Measurements from ENCODE around the gene ACIN1.

DNA sequence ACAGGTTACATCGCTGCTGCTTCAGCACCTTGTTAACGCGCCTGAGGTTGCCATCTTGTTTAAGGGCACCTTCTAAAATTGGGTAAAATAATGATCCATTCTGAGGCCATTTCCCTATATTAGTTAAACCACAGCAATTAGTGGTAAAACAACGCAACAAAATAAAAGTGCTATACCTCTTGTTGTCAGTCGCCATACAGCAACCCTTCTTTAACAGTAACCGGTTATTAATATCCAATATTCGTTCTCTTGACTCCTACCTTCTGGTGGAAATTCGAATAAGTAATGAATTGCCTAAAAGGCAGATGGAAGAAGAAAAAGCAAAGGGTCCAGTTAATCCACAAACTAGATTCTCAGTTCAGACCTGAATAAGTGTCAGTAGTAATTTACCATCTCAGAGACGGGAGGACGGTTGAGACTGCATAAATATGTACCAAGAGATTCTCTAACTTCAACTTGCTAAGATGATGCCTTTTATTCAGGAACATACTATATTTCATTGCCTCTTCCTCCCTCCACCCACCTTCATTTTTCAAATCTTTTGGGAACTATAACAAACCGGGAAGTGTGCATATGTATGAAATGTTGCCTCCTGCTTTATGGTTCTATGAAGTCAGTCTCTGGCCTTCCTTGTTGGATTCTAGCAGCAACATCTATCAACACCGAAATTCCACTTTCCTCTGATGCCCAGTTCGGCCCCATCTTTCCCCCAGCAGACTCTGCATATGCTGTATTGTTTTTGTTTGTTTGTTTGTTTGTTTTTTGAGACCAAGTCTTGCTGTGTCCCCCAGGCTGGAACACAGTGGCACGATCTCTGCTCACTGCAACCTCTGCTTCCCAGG is 59.4 kb downstream of the ACIN1 start:
- TF ChIP-seq, protein P1, sequence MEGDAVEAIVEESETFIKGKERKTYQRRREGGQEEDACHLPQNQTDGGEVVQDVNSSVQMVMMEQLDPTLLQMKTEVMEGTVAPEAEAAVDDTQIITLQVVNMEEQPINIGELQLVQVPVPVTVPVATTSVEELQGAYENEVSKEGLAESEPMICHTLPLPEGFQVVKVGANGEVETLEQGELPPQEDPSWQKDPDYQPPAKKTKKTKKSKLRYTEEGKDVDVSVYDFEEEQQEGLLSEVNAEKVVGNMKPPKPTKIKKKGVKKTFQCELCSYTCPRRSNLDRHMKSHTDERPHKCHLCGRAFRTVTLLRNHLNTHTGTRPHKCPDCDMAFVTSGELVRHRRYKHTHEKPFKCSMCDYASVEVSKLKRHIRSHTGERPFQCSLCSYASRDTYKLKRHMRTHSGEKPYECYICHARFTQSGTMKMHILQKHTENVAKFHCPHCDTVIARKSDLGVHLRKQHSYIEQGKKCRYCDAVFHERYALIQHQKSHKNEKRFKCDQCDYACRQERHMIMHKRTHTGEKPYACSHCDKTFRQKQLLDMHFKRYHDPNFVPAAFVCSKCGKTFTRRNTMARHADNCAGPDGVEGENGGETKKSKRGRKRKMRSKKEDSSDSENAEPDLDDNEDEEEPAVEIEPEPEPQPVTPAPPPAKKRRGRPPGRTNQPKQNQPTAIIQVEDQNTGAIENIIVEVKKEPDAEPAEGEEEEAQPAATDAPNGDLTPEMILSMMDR (IDR thresholded peaks at IDR 0.05 in 8 of 11, conservative IDR thresholded peaks at IDR 0.05 in 3 of 11): peak in 2 of 11 experiments; percentile 10 to 22
- TF ChIP-seq POLR2AphosphoS5 (IDR thresholded peaks at IDR 0.05): no peak

Measured in spleen (tissue), 7 donors.